H1 (cell line): ENCODE results near the gene PAX7. TPM values are rescaled to one million over a fixed set of nuclear protein-coding genes. Genes with fewer than 3 reads are reported as not detected.

Experiments used
- CTCF ChIA-PET: fragments of 300-600 bp; sonication (Branson Sonifier 250); formaldehyde crosslinking; loops from one replicate; lab custom pipeline; 2021; ENCODE audit not compliant: partially characterized antibody; lab: Charles Lee
- POLR2A ChIA-PET: fragments of 300-600 bp; sonication (Branson Sonifier 250); formaldehyde crosslinking; loops from one replicate; lab custom pipeline; 2021; ENCODE audit warnings: inconsistent platforms; ENCODE audit not compliant: partially characterized antibody; lab: Charles Lee
- DNase-seq, 2 experiments: peaks; one replicate each; pipeline versions ENCODE4 v3.0.0 to v3.0.0-alpha.2; 2010 to 2022; ENCODE audit warnings: low spot score in 2 of 2, low read depth in 1 of 2, mixed read lengths in 1 of 2
- FAIRE-seq: peaks from 2 replicates; lab custom pipeline; 2011; peaks lifted over from hg19 to GRCh38; lab: Jason Lieb, UNC
- H2AFZ ChIP-seq: 2 replicates; pipeline ENCODE4 v1.8.1; 2012; ENCODE audit warnings: low read length, inconsistent platforms
- H2AK5ac ChIP-seq: 2 replicates; pipeline ENCODE4 v1.6.1; 2013; ENCODE audit warnings: low read depth, low read length
- H2BK120ac ChIP-seq: replicated peaks from 2 replicates; pipeline ENCODE3; 2013; ENCODE audit warnings: low read depth, low read length, inconsistent platforms
- H2BK12ac ChIP-seq: 2 replicates; pipeline ENCODE4 v1.6.1; 2013; ENCODE audit warnings: low read depth, low read length
- H2BK15ac ChIP-seq: 2 replicates; pipeline ENCODE4 v1.6.1; 2013; ENCODE audit warnings: low read length
- H2BK20ac ChIP-seq: 2 replicates; pipeline ENCODE4 v1.6.1; 2013; ENCODE audit warnings: low read length
- H2BK5ac ChIP-seq: 2 replicates; pipeline ENCODE4 v1.6.1; 2013; ENCODE audit warnings: low read depth, low read length
- H3K14ac ChIP-seq: 2 replicates; pipeline ENCODE4 v1.6.1; 2013; ENCODE audit warnings: inconsistent platforms; ENCODE audit not compliant: insufficient read length
- H3K18ac ChIP-seq: 2 replicates; pipeline ENCODE4 v1.6.1; 2013; ENCODE audit warnings: low read length; ENCODE audit errors: extremely low read depth
- H3K23ac ChIP-seq: 2 replicates; pipeline ENCODE4 v1.6.1; 2013; ENCODE audit warnings: inconsistent platforms; ENCODE audit not compliant: insufficient read length
- H3K23me2 ChIP-seq: 2 replicates; pipeline ENCODE4 v1.6.1; 2013; ENCODE audit warnings: low read depth, low read length
- H3K27ac ChIP-seq: 2 replicates; pipeline ENCODE4 v1.6.1; 2011; ENCODE audit warnings: low read depth, low read length, inconsistent platforms
- H3K27me3 ChIP-seq, 4 experiments: replicated peaks in 1 of 4; 1 replicate in 1 of 4; 2 replicates in 3 of 4; pipeline versions ENCODE4 v1.6.1 to v1.8.1; 2011 to 2013; ENCODE audit warnings: low read length in 3 of 4, mild to moderate bottlenecking in 3 of 4, inconsistent platforms in 2 of 4, mixed read lengths in 2 of 4, moderate library complexity in 1 of 4; ENCODE audit not compliant: control insufficient read depth in 3 of 4, insufficient read depth in 3 of 4; ENCODE audit errors: extremely low read depth in 1 of 4
- H3K36me3 ChIP-seq, 4 experiments: 2 replicates each; pipeline versions ENCODE4 v1.6.1 to v1.8.1; 2011 to 2013; ENCODE audit warnings: mild to moderate bottlenecking in 4 of 4, low read length in 3 of 4, moderate library complexity in 2 of 4, control low read depth in 1 of 4, inconsistent platforms in 1 of 4; ENCODE audit not compliant: insufficient read depth in 4 of 4, control insufficient read depth in 2 of 4
- H3K4ac ChIP-seq: replicated peaks from 2 replicates; pipeline ENCODE3; 2013; ENCODE audit warnings: low read length, low read depth, mixed read lengths, inconsistent platforms; ENCODE audit not compliant: insufficient read length
- H3K4me1 ChIP-seq, 4 experiments: replicated peaks in 1 of 4; 1 replicate in 1 of 4; 2 replicates in 3 of 4; pipeline versions ENCODE4 v1.6.1 to v1.8.1; 2011 to 2013; ENCODE audit warnings: low read length in 3 of 4, inconsistent platforms in 2 of 4, mixed read lengths in 1 of 4; ENCODE audit not compliant: insufficient read depth in 4 of 4, control insufficient read depth in 3 of 4
- H3K4me2 ChIP-seq, 2 experiments: 2 replicates each; pipeline versions ENCODE4 v1.6.1 to v1.8.1; 2011 to 2013; ENCODE audit warnings: low read depth in 2 of 2, low read length in 2 of 2, control low read depth in 1 of 2, inconsistent platforms in 1 of 2, mild to moderate bottlenecking in 1 of 2; ENCODE audit not compliant: insufficient read depth in 1 of 2
- H3K4me3 ChIP-seq, 4 experiments: fragments of 200-600, 300-600 bp in 1 of 4; sonication (generic), shearing (Covaris generic), sonication (Bioruptor Twin) in 1 of 4; 2 replicates each; pipeline versions ENCODE4 v1.5.1 to v1.8.1; 2011 to 2016; ENCODE audit warnings: low read length in 4 of 4, low read depth in 3 of 4, control low read depth in 2 of 4, inconsistent platforms in 2 of 4, mild to moderate bottlenecking in 2 of 4, mixed read lengths in 1 of 4, moderate library complexity in 1 of 4; ENCODE audit not compliant: insufficient read depth in 2 of 4; ENCODE audit errors: extremely low read depth in 1 of 4
- H3K56ac ChIP-seq: replicated peaks from 2 replicates; pipeline ENCODE3; 2013; ENCODE audit warnings: low read depth, mild to moderate bottlenecking, mixed read lengths, low read length, inconsistent platforms; ENCODE audit not compliant: insufficient read length
- H3K79me1 ChIP-seq: 2 replicates; pipeline ENCODE4 v1.6.1; 2013; ENCODE audit warnings: low read depth, low read length, control low read depth
- H3K79me2 ChIP-seq, 2 experiments: 2 replicates each; pipeline versions ENCODE4 v1.6.1 to v1.8.1; 2012 to 2013; ENCODE audit warnings: low read length in 2 of 2, mild to moderate bottlenecking in 2 of 2, inconsistent platforms in 1 of 2; ENCODE audit not compliant: insufficient read depth in 2 of 2, control insufficient read depth in 1 of 2
- H3K9ac ChIP-seq, 4 experiments: replicated peaks in 1 of 4; 1 replicate in 1 of 4; 2 replicates in 3 of 4; pipeline versions ENCODE4 v1.6.1 to v1.8.1; 2011 to 2013; ENCODE audit warnings: low read depth in 3 of 4, low read length in 3 of 4, control low read depth in 2 of 4, mild to moderate bottlenecking in 2 of 4, moderate library complexity in 2 of 4, inconsistent platforms in 1 of 4; ENCODE audit errors: extremely low read depth in 1 of 4
- H3K9me3 ChIP-seq, 2 experiments: 2 replicates each; pipeline versions ENCODE4 v1.6.1 to v1.8.1; 2012 to 2013; ENCODE audit warnings: mild to moderate bottlenecking in 2 of 2, moderate library complexity in 2 of 2, control low read depth in 1 of 2, inconsistent platforms in 1 of 2, low read depth in 1 of 2, low read length in 1 of 2, mixed read lengths in 1 of 2; ENCODE audit not compliant: insufficient read depth in 2 of 2
- H4K20me1 ChIP-seq, 2 experiments: replicated peaks in 1 of 2; 2 replicates each; pipeline versions ENCODE3 to v1.8.1; 2011 to 2013; ENCODE audit warnings: inconsistent platforms in 2 of 2, low read length in 2 of 2, mild to moderate bottlenecking in 1 of 2; ENCODE audit not compliant: insufficient read depth in 2 of 2, control insufficient read depth in 1 of 2
- H4K5ac ChIP-seq: 2 replicates; pipeline ENCODE4 v1.6.1; 2013; ENCODE audit warnings: low read length, low read depth, mixed read lengths, inconsistent platforms; ENCODE audit not compliant: insufficient read length
- H4K8ac ChIP-seq: 2 replicates; pipeline ENCODE4 v1.8.0; 2013; ENCODE audit warnings: mild to moderate bottlenecking, moderate library complexity, low read length, inconsistent platforms; ENCODE audit not compliant: insufficient read depth; ENCODE audit errors: extremely low read depth
- H4K91ac ChIP-seq: replicated peaks from 2 replicates; pipeline ENCODE3; 2013; ENCODE audit warnings: low read length, mixed read lengths, inconsistent platforms; ENCODE audit not compliant: insufficient read length
- ASH2L ChIP-seq: fragments of 200-600, 300-600 bp; sonication (generic); IDR thresholded peaks from one replicate; pipeline ENCODE4 v1.7.1; 2017; ENCODE audit warnings: low read length
- CBX8 ChIP-seq: fragments of 300-800, 300-1000 bp; sonication (generic); IDR thresholded peaks from 2 replicates; pipeline ENCODE4 v1.7.1; 2016; ENCODE audit warnings: low read depth, low read length, borderline replicate concordance
- CEBPB ChIP-seq: IDR thresholded peaks from 2 replicates; pipeline ENCODE4 v1.6.1; 2012; ENCODE audit warnings: low read depth, low read length
- CHD1 ChIP-seq: IDR thresholded peaks from 2 replicates; pipeline ENCODE4 v1.6.1; 2012; ENCODE audit warnings: low read depth, low read length, improper control_type of control experiment
- EGR1 ChIP-seq: IDR thresholded peaks from 2 replicates; pipeline ENCODE4 v1.6.1; 2011; ENCODE audit warnings: low read depth, low read length, borderline replicate concordance
- EZH2 ChIP-seq: fragments of 200-600 bp; sonication (generic); IDR thresholded peaks from 2 replicates; pipeline ENCODE4 v1.7.1; 2012; ENCODE audit warnings: low read depth, mild to moderate bottlenecking, moderate library complexity, low read length, inconsistent platforms; ENCODE audit not compliant: severe bottlenecking
- KDM4A ChIP-seq: IDR thresholded peaks from one replicate; pipeline ENCODE4 v1.7.1; 2012; ENCODE audit warnings: low read depth, mild to moderate bottlenecking, moderate library complexity, low read length, inconsistent platforms; ENCODE audit not compliant: severe bottlenecking
- SAP30 ChIP-seq: fragments of 300-600 bp; sonication (generic); IDR thresholded peaks from 2 replicates; pipeline ENCODE4 v1.7.1; 2012; ENCODE audit warnings: low read length, moderate library complexity, mild to moderate bottlenecking, inconsistent platforms; ENCODE audit not compliant: insufficient read depth, insufficient replicate concordance
- SIN3A ChIP-seq, 2 experiments: IDR thresholded peaks in 1 of 2; conservative IDR thresholded peaks in 1 of 2; 2 replicates each; pipeline ENCODE4 v1.6.1; 2011 to 2012; ENCODE audit warnings: low read length in 2 of 2, improper control_type of control experiment in 1 of 2, low read depth in 1 of 2, mild to moderate bottlenecking in 1 of 2
- SUZ12 ChIP-seq: fragments of 200-600 bp; sonication (generic); IDR thresholded peaks from 2 replicates; pipeline ENCODE4 v1.6.1; 2012; ENCODE audit warnings: mild to moderate bottlenecking, inconsistent platforms, low read length, moderate library complexity, mixed read lengths
- WGBS, 2 experiments: shearing (Covaris generic) in 1 of 2; methylation state at CpG; one replicate each; pipeline versions ENCODE4 v1.1.6 to v1.1.7; 2013 to 2015; ENCODE audit warnings: low lambda C conversion rate in 2 of 2, mixed read lengths in 2 of 2, inconsistent platforms in 1 of 2, low coverage in 1 of 2, missing lambda C conversion rate in 1 of 2; ENCODE audit not compliant: insufficient replicate concordance in 2 of 2, insufficient coverage in 1 of 2, insufficient read length in 1 of 2; ENCODE audit errors: extremely low coverage in 1 of 2, missing lambda C conversion rate in 1 of 2; 5-methylcytosine and 5-hydroxymethylcytosine counted together
- polyA plus RNA-seq, 7 experiments: library from polyadenylated mRNA; depleted of rRNA in 3 of 7; stranded (reverse) in 5 of 7; unstranded in 2 of 7; fragments of >200 nt in 5 of 7; fragments of 200-250 nt in 2 of 7; gene quantifications; 1 replicate in 5 of 7; 2 replicates in 1 of 7; 4 replicates in 1 of 7; pipeline versions ENCODE4 v1.2.1 to v1.2.3, GENCODE V29; 2011 to 2013; ENCODE audit warnings: missing spikeins in 2 of 7, mixed read lengths in 2 of 7
- total RNA-seq: library from RNA; stranded (reverse); fragmentation: NEBNext Ultra II Directional; extraction: Animal tissue kit (Norgen Biotek cat#: 25700); gene quantifications from 2 replicates; pipeline ENCODE4 v1.2.1, GENCODE V29; 2021

Gene PAX7
- total and polyA plus RNA-seq, 2 of the 8 experiments (the other 6 are each of a cell fraction or from before 2014, with no cell fraction given), result not detected

GRCh38 chr1:18629659-18630510, 761 bp upstream of the PAX7 start:
- Histone ChIP-seq H3K56ac (no peak overlapping the region), H2BK15ac (no peak overlapping the region), H3K36me3 (no peaks in the 10 kb centered on the region), H2BK20ac (no peak overlapping the region), H3K18ac (peak overlapping the region; percentile 93), H3K9me3 (no peaks in the 10 kb centered on the region), H2AK5ac (no peak overlapping the region), H3K4me2 (peak overlapping the region; percentile 86 to 92), H4K8ac (peak overlapping the region; percentile 18), H3K4ac (no peak overlapping the region), H4K20me1 (peaks cover 7 to 19% of the 10 kb centered on the region in 2 experiments), H2AFZ (no peak overlapping the region), H3K23ac (no peak overlapping the region), H2BK12ac (no peak overlapping the region), H3K4me3 (peak overlapping the region; percentile 12 to 61 (median 37); a peak in 5 of 8 replicates), H3K4me1 (peaks cover 12 to 39% (median 29%) of the 10 kb centered on the region in 4 experiments), H4K5ac (no peak overlapping the region), H3K23me2 (peaks cover 20% of the 10 kb centered on the region; the same call in 1 of the 2 replicates), H3K27me3 (peaks cover 71 to 95% (median 90%) of the 10 kb centered on the region in 4 experiments), H2BK120ac (no peak overlapping the region), H3K79me1 (no peaks in the 10 kb centered on the region), H3K9ac (no peak overlapping the region), H4K91ac (no peak overlapping the region), H3K79me2 (no peaks in the 10 kb centered on the region), H3K27ac (no peak overlapping the region), H3K14ac (no peak overlapping the region), H2BK5ac (no peak overlapping the region)
- DNase-seq (peak in 1 of 2 experiments; percentile 67), FAIRE-seq (no peak)
- ChIA-PET CTCF (interaction anchor here (1.1 to 2.3 kb wide), 8 partner anchors 9 to 195 kb away, joined by 3 to 10 read pairs (median 6); no protein-coding TSS in a partner anchor), POLR2A (interaction anchor here (1.1 to 9.2 kb wide), 3 partner anchors 9 to 26 kb away, joined by 3 to 56 read pairs (median 12); no protein-coding TSS in a partner anchor)
- WGBS, 2 experiments, result 3% methylated on average over 39 of the region's 39 CpGs; no CpG with 5 or more reads in 1 of the 2 experiments
- peak; percentile 21; the same call in 1 of the 2 replicates for TF ChIP-seq EGR1
- peak; percentile 80; the same call in 1 of the 2 replicates for TF ChIP-seq SUZ12
- TF ChIP-seq SAP30, result no peak
- TF ChIP-seq ASH2L, result peak; percentile 56
- TF ChIP-seq CEBPB, result no peak
- no peak for TF ChIP-seq CHD1
- TF ChIP-seq KDM4A, result peak; percentile 27
- TF ChIP-seq SIN3A (conservative IDR thresholded peaks at IDR 0.05 in 1 of 2, IDR thresholded peaks at IDR 0.05 in 1 of 2; ENCODE audit: low read depth in 1 of 2, low read length in 2 of 2), result no peak
- peak; percentile 92 for TF ChIP-seq EZH2
- TF ChIP-seq CBX8, result no peak
